Adipocyte (in vitro differentiated cells): ENCODE data around the gene TRANK1.

Source experiments
- DNase-seq: peaks from one replicate; pipeline ENCODE4 v3.0.0-alpha.2; 2015; ENCODE audit warnings: low read depth
- H3K27me3 ChIP-seq: replicated peaks from 2 replicates; pipeline ENCODE4 v1.7.0; 2013; ENCODE audit warnings: mild to moderate bottlenecking, low read length, moderate library complexity; ENCODE audit not compliant: control insufficient read depth, insufficient read depth
- H3K36me3 ChIP-seq: 2 replicates; pipeline ENCODE4 v1.7.0; 2013; ENCODE audit warnings: low read length, mild to moderate bottlenecking, moderate library complexity; ENCODE audit not compliant: control insufficient read depth, insufficient read depth, severe bottlenecking
- H3K4me1 ChIP-seq: 2 replicates; pipeline ENCODE4 v1.7.0; 2013; ENCODE audit warnings: mild to moderate bottlenecking, low read length, moderate library complexity; ENCODE audit not compliant: control insufficient read depth, insufficient read depth
- H3K4me3 ChIP-seq: 2 replicates; pipeline ENCODE4 v1.7.0; 2013; ENCODE audit warnings: mild to moderate bottlenecking, low read length, moderate library complexity
- H3K9ac ChIP-seq: 2 replicates; pipeline ENCODE4 v1.7.0; 2013; ENCODE audit warnings: mild to moderate bottlenecking, low read length, moderate library complexity
- H3K9me3 ChIP-seq: 2 replicates; pipeline ENCODE4 v1.7.0; 2013; ENCODE audit warnings: mild to moderate bottlenecking, low read length, moderate library complexity; ENCODE audit not compliant: control insufficient read depth

TRANK1 gene

DNA sequence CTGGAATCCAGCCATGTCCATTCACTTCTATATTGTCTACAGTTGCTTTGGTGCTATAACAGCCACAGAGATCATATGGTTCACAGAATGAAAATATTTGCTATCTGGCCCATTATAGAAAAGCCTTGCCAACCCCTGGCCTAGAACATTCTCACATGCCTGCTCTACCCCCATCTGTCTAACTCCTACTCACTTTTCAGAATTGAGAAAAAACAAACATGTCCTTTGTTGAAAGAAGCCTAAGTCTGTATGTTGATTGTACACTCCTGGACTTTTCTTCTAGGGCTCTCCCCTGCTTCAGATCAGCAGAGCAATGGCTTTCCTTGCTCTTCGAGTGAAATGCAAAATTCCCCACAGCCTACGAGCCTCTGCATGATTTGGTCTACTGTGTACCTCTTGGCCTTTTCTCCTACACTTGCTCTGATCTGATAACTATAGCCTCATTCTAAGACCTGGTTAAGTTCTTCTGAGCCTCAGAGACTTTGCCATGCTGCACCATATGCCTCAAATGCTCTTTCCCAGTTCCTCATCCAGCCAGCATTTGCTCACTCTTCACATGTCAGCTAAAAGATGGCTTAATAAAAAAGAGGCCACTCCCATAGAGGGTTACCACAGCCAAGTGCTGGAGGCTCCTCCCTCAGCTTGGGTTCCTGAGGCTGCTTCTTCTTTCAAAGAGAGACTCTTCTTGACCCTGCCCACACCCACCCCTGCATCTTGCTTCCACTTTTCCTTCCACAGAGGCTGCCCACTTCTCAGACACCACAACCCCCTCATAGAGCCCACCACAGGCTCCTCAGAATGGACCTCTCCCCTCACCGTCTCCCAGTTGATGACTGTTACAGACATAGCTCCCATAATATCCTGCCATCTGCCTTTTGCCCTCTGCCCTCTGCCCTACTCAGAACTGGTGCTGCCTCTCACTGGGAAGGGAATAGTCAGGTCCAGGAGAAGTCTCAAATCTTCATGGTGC lies 157.6 kb downstream of the TRANK1 start:
- DNase-seq, result no peak
- no peak overlapping the region for H3K9ac ChIP-seq
- no peaks in the 10 kb centered on the region for H3K27me3 ChIP-seq
- no peaks in the 10 kb centered on the region for H3K9me3 ChIP-seq
- no peaks in the 10 kb centered on the region for H3K36me3 ChIP-seq
- no peak overlapping the region for H3K4me3 ChIP-seq
- H3K4me1 ChIP-seq, result peaks cover 32% of the 10 kb centered on the region

- DNase-seq, result no peak
- no peak overlapping the region for H3K9ac ChIP-seq
- no peak overlapping the region for H3K4me3 ChIP-seq
- no peaks in the 10 kb centered on the region for H3K27me3 ChIP-seq
- H3K9me3 ChIP-seq, result no peaks in the 10 kb centered on the region
- no peaks in the 10 kb centered on the region for H3K36me3 ChIP-seq
- peaks cover 16% of the 10 kb centered on the region for H3K4me1 ChIP-seq
These were observed 160.7 kb downstream of the TRANK1 start for GRCh38 chr3:36784138-36784635.

GRCh38 chr3:36777424-36778218 lies 167.2 kb downstream of the TRANK1 start:
- Histone ChIP-seq H3K36me3 (no peaks in the 10 kb centered on the region), H3K4me3 (no peak overlapping the region), H3K9ac (no peak overlapping the region), H3K27me3 (no peaks in the 10 kb centered on the region), H3K9me3 (no peaks in the 10 kb centered on the region), H3K4me1 (peaks cover 29% of the 10 kb centered on the region)
- no peak for DNase-seq
